K562 (cell line): ENCODE results near the gene MED15.

Experiments used
- ARID1B ChIP-seq: fragments of 450-650 bp; IDR thresholded peaks from 2 replicates; pipeline ENCODE4 v1.6.1; 2016; ENCODE audit warnings: antibody characterized with exemption, mild to moderate bottlenecking, inconsistent platforms
- CHCHD3 ChIP-seq: fragments of 250-450 bp; sonication (Bioruptor Pico); IDR thresholded peaks from 2 replicates; pipeline ENCODE4 v2.1.2; 2022; ENCODE audit warnings: mild to moderate bottlenecking
- KDM4B ChIP-seq, 2 experiments: fragments of 450-650 bp in 1 of 2; sonication (generic) in 1 of 2; IDR thresholded peaks; 2 replicates each; pipeline ENCODE4 v1.6.1; 2016 to 2017; ENCODE audit warnings: borderline replicate concordance in 2 of 2, antibody characterized with exemption in 1 of 2, low read depth in 1 of 2, mild to moderate bottlenecking in 1 of 2
- XRCC5 ChIP-seq: fragments of 200-400 bp; formaldehyde crosslinking; IDR thresholded peaks from 2 replicates; pipeline ENCODE4 v1.6.1; 2017; ENCODE audit warnings: low read depth, mild to moderate bottlenecking, low read length
- ZNF121 ChIP-seq: sonication (generic); formaldehyde crosslinking; conservative IDR thresholded peaks from 2 replicates; pipeline ENCODE4 v1.8.0; 2022; ENCODE audit warnings: missing genetic modification reagents
- ZNF830 ChIP-seq: fragments of 250-450 bp; sonication (Bioruptor Pico); IDR thresholded peaks from 2 replicates; pipeline ENCODE4 v1.5.0; 2021; ENCODE audit warnings: mild to moderate bottlenecking
- TF ChIP-seq, protein P1 (sequence below): sonication (generic); formaldehyde crosslinking; IDR thresholded peaks from 2 replicates; pipeline ENCODE4 v1.9.0; 2022; ENCODE audit warnings: mild to moderate bottlenecking, missing genetic modification reagents
- TF ChIP-seq, protein P2 (sequence below), 3 experiments: IDR thresholded peaks in 2 of 3; conservative IDR thresholded peaks in 1 of 3; 2 replicates each; pipeline ENCODE4 v1.5.1; 2011 to 2012; ENCODE audit warnings: low read length in 3 of 3, mild to moderate bottlenecking in 3 of 3, control low read depth in 2 of 3, improper control_type of control experiment in 1 of 3, inconsistent platforms in 1 of 3, low read depth in 1 of 3, mixed read lengths in 1 of 3, moderate library complexity in 1 of 3; ENCODE audit not compliant: insufficient read depth in 2 of 3
- TF ChIP-seq, protein P3 (sequence below), 2 experiments: fragments of 450-650 bp in 1 of 2; sonication (generic) in 1 of 2; formaldehyde crosslinking in 1 of 2; IDR thresholded peaks in 1 of 2; conservative IDR thresholded peaks in 1 of 2; 2 replicates each; pipeline versions ENCODE4 v1.6.1 to v1.8.1; 2016 to 2023; ENCODE audit warnings: mild to moderate bottlenecking in 2 of 2, moderate library complexity in 2 of 2, inconsistent platforms in 1 of 2, missing genetic modification reagents in 1 of 2
- TF ChIP-seq, protein P4 (sequence below): sonication (generic); formaldehyde crosslinking; IDR thresholded peaks from 2 replicates; pipeline ENCODE4 v1.8.0; 2022; ENCODE audit warnings: mild to moderate bottlenecking, missing genetic modification reagents

DNA sequence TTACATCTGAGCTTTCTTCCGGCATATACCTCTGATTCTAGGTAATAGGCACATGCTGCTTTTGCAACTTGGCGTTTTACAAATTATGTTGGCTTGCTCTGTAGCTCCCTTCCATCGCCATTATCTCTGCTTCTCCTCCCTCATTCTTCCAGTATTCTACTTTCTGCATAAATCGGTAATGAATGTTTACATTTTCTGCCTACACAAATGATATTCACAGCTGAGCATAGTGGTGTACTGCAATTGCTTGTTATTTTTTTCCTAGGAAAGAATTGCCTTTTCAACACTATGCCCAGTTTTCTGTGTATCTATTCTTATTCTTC is 18.9 kb downstream of the MED15 start:
- TF ChIP-seq KDM4B (IDR thresholded peaks at IDR 0.05; ENCODE audit: borderline replicate concordance in 2 of 2, low read depth in 1 of 2) (no peak), CHCHD3 (CRISPR knock-in tag) (peak; percentile 66; the same call in 1 of the 2 replicates), ARID1B (no peak), XRCC5 (no peak), ZNF121 (CRISPR knock-in tag) (no peak), ZNF830 (no peak)
- TF ChIP-seq, protein P1, sequence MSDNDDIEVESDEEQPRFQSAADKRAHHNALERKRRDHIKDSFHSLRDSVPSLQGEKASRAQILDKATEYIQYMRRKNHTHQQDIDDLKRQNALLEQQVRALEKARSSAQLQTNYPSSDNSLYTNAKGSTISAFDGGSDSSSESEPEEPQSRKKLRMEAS (CRISPR knock-in tag) = no peak
- TF ChIP-seq, protein P2, sequence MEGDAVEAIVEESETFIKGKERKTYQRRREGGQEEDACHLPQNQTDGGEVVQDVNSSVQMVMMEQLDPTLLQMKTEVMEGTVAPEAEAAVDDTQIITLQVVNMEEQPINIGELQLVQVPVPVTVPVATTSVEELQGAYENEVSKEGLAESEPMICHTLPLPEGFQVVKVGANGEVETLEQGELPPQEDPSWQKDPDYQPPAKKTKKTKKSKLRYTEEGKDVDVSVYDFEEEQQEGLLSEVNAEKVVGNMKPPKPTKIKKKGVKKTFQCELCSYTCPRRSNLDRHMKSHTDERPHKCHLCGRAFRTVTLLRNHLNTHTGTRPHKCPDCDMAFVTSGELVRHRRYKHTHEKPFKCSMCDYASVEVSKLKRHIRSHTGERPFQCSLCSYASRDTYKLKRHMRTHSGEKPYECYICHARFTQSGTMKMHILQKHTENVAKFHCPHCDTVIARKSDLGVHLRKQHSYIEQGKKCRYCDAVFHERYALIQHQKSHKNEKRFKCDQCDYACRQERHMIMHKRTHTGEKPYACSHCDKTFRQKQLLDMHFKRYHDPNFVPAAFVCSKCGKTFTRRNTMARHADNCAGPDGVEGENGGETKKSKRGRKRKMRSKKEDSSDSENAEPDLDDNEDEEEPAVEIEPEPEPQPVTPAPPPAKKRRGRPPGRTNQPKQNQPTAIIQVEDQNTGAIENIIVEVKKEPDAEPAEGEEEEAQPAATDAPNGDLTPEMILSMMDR (IDR thresholded peaks at IDR 0.05 in 2 of 3, conservative IDR thresholded peaks at IDR 0.05 in 1 of 3; ENCODE audit: insufficient read depth in 2 of 3, low read depth in 1 of 3, low read length in 3 of 3) = no peak
- TF ChIP-seq, protein P3, sequence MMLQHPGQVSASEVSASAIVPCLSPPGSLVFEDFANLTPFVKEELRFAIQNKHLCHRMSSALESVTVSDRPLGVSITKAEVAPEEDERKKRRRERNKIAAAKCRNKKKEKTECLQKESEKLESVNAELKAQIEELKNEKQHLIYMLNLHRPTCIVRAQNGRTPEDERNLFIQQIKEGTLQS (IDR thresholded peaks at IDR 0.05) = no peak
- TF ChIP-seq, protein P3 (CRISPR knock-in tag; conservative IDR thresholded peaks at IDR 0.05) = no peak
- TF ChIP-seq, protein P4, sequence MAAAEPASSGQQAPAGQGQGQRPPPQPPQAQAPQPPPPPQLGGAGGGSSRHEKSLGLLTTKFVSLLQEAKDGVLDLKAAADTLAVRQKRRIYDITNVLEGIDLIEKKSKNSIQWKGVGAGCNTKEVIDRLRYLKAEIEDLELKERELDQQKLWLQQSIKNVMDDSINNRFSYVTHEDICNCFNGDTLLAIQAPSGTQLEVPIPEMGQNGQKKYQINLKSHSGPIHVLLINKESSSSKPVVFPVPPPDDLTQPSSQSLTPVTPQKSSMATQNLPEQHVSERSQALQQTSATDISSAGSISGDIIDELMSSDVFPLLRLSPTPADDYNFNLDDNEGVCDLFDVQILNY (CRISPR knock-in tag) = no peak
